ENCODE measurements around the gene MICOS13. TPM values are rescaled to one million over a fixed set of nuclear protein-coding genes. Genes with fewer than 3 reads are reported as not detected.
A peak's percentile ranks its signal among the peaks of the same experiment; 100 is the strongest.

The MICOS13 gene
- total RNA-seq, 4 donors from 2014 or later: 29.7 to 60.6 (median 50.7) TPM

DNA sequence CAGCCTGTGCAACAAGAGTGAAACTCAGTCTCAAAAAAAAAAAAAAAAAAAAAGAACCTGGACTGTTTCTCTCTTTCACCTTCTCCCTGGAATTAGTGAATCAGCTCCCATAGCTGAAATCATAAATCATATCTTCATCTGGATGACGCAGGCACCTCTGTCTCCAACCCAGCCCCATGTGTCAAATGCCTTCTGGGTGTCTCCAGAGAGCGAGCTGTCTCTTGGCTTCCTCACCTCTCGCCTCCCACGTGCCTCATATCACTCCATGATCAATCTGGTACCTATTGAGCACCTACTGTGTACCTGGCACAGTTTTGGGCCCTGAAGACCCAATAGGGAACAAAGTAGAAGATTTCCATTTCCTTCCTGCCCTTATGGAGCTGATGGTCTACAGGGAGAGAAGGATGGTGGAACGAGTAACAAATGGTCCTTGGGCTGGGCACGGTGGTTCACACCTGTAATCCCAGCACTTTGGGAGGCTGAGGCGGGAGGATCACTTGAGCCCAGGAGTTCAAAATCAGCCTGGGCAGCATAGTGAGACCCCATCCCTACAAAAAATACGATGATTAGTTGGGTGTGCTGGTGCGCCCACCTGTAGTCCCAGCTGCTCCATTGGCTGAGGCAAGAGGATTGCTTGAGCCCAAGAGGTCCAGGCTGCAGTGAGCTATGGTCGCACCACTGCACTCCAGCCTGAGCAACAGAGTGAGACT is 3.0 kb upstream of the MICOS13 start:
- H3K36me3 ChIP-seq: peaks cover 0 to 9% of the 10 kb centered on the region in 2 donors
- H3K27me3 ChIP-seq: no peaks in the 10 kb centered on the region
- H3K4me3 ChIP-seq: no peak overlapping the region
- no peak for TF ChIP-seq CTCF (IDR thresholded peaks at IDR 0.05)
- no peak for TF ChIP-seq POLR2A (IDR thresholded peaks at IDR 0.05)
- no peak for TF ChIP-seq EP300 (IDR thresholded peaks at IDR 0.05)
- no peak for TF ChIP-seq POLR2AphosphoS5 (IDR thresholded peaks at IDR 0.05)
- peaks cover 0 to 47% (median 14%) of the 10 kb centered on the region in 3 donors for H3K4me1 ChIP-seq
- ATAC-seq: no peak
- no peak overlapping the region for H3K27ac ChIP-seq
- no peaks in the 10 kb centered on the region for H3K9me3 ChIP-seq
- 87 to 100% methylated on average over 1 to 7 of the region's 10 CpGs for WGBS, 2 donors (ENCODE audit: low coverage in 1 of 2)

GRCh38 chr19:5682107-5682482 is 1.8 kb upstream of the MICOS13 start:
- ATAC-seq: no peak
- no peaks in the 10 kb centered on the region for H3K27me3 ChIP-seq
- no peak overlapping the region for H3K4me3 ChIP-seq
- H3K36me3 ChIP-seq: peaks cover 0 to 19% of the 10 kb centered on the region in 2 donors
- TF ChIP-seq EP300 (IDR thresholded peaks at IDR 0.05): no peak
- TF ChIP-seq CTCF (IDR thresholded peaks at IDR 0.05): no peak
- TF ChIP-seq POLR2A (IDR thresholded peaks at IDR 0.05): no peak
- no peak for TF ChIP-seq POLR2AphosphoS5 (IDR thresholded peaks at IDR 0.05)
- peaks cover 0 to 43% (median 14%) of the 10 kb centered on the region in 3 donors for H3K4me1 ChIP-seq
- H3K9me3 ChIP-seq: no peaks in the 10 kb centered on the region
- no peak overlapping the region for H3K27ac ChIP-seq
- WGBS, 2 donors (ENCODE audit: low coverage in 1 of 2): 80% methylated on average over 3 of the region's 3 CpGs

- 44 to 51% methylated on average over 14 of the region's 17 CpGs for WGBS, 2 donors (ENCODE audit: low coverage in 1 of 2)
- Histone ChIP-seq H3K36me3 (peaks cover 0 to 19% of the 10 kb centered on the region in 2 donors), H3K4me3 (peak overlapping the region; percentile 74 to 79), H3K27me3 (no peaks in the 10 kb centered on the region), H3K9me3 (no peaks in the 10 kb centered on the region), H3K4me1 (peaks cover 0 to 37% (median 14%) of the 10 kb centered on the region in 3 donors), H3K27ac (peak overlapping the region in 3 of 4 donors; percentile 91 to 98 (median 96))
- no peak for ATAC-seq
- TF ChIP-seq EP300 (IDR thresholded peaks at IDR 0.05) (no peak), POLR2A (IDR thresholded peaks at IDR 0.05) (no peak), POLR2AphosphoS5 (IDR thresholded peaks at IDR 0.05) (no peak), CTCF (IDR thresholded peaks at IDR 0.05) (no peak)
Measured at GRCh38 chr19:5681391-5682106, 1.2 kb upstream of the MICOS13 start.

GRCh38 chr19:5680084-5680436 is 256 bp downstream of the MICOS13 start:
- peaks cover 0 to 31% (median 14%) of the 10 kb centered on the region in 3 donors for H3K4me1 ChIP-seq
- peak overlapping the region; percentile 74 to 79 for H3K4me3 ChIP-seq
- peaks cover 0 to 19% of the 10 kb centered on the region in 2 donors for H3K36me3 ChIP-seq
- peak overlapping the region; percentile 76 to 98 (median 94) for H3K27ac ChIP-seq
- WGBS, 2 donors (ENCODE audit: low coverage in 1 of 2): 0% methylated on average over 5 of the region's 23 CpGs; no CpG with 5 or more reads in 1 of the 2 donors
- no peaks in the 10 kb centered on the region for H3K27me3 ChIP-seq
- TF ChIP-seq EP300 (IDR thresholded peaks at IDR 0.05): no peak
- peak in 1 of 4 experiments; percentile 11 for TF ChIP-seq CTCF (IDR thresholded peaks at IDR 0.05)
- peak in 1 of 2 donors; percentile 29 for TF ChIP-seq POLR2A (IDR thresholded peaks at IDR 0.05)
- TF ChIP-seq POLR2AphosphoS5 (IDR thresholded peaks at IDR 0.05): no peak
- H3K9me3 ChIP-seq: no peaks in the 10 kb centered on the region
- peak; percentile 2 for ATAC-seq
